Measurements from ENCODE around the gene RNF181. TPM values are rescaled to one million over a fixed set of nuclear protein-coding genes. Genes with fewer than 3 reads are reported as not detected.

RNF181 gene
- total and polyA plus RNA-seq, 2 of the 13 experiments (the other 11 are each of a cell fraction or from before 2014, with no cell fraction given): 224 to 578 TPM

DNA sequence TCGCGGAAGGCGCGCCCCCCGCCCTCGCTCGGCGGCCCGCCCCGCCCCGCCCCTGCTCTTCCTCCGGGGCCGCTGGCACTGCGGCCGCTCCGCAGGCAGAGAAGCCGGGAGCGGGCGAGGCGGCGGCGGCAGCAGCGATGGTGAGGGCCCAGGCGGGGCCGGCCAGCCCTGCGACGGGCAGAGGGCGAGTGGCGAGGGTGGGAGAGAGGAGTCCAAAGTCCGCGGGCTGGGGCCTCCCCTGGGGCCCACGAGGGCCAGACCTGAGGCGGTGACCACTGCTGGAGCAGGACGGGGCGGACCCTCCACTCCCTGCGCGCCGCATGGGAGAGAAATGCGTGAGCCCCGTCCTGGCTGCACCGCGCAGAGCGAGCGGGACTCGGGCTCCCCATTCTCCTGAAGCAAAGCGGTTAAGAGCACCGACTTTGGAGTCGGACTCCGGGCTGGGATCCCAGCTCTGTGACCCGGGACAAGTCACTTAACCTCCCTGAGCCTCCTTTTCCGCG is 11.1 kb upstream of the RNF181 start, which contains the start of gene VAMP5 (continued):
- TF ChIP-seq, protein P1, sequence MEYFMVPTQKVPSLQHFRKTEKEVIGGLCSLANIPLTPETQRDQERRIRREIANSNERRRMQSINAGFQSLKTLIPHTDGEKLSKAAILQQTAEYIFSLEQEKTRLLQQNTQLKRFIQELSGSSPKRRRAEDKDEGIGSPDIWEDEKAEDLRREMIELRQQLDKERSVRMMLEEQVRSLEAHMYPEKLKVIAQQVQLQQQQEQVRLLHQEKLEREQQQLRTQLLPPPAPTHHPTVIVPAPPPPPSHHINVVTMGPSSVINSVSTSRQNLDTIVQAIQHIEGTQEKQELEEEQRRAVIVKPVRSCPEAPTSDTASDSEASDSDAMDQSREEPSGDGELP (IDR thresholded peaks at IDR 0.05; ENCODE audit: borderline replicate concordance, low read depth): peak; percentile 73; the same call in 1 of the 2 replicates
- TF ChIP-seq ELF4 (CRISPR knock-in tag; IDR thresholded peaks at IDR 0.05; ENCODE audit: borderline replicate concordance) (no peak), ATM (IDR thresholded peaks at IDR 0.05; ENCODE audit: borderline replicate concordance) (no peak), ZNF781 (CRISPR knock-in tag; IDR thresholded peaks at IDR 0.05; ENCODE audit: borderline replicate concordance, not compliant biosample characterization) (no peak), ARNT (IDR thresholded peaks at IDR 0.05) (no peak), HOXA3 (CRISPR knock-in tag; IDR thresholded peaks at IDR 0.05) (peak; percentile 89)
- TF ChIP-seq, protein P2, sequence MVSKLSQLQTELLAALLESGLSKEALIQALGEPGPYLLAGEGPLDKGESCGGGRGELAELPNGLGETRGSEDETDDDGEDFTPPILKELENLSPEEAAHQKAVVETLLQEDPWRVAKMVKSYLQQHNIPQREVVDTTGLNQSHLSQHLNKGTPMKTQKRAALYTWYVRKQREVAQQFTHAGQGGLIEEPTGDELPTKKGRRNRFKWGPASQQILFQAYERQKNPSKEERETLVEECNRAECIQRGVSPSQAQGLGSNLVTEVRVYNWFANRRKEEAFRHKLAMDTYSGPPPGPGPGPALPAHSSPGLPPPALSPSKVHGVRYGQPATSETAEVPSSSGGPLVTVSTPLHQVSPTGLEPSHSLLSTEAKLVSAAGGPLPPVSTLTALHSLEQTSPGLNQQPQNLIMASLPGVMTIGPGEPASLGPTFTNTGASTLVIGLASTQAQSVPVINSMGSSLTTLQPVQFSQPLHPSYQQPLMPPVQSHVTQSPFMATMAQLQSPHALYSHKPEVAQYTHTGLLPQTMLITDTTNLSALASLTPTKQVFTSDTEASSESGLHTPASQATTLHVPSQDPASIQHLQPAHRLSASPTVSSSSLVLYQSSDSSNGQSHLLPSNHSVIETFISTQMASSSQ (IDR thresholded peaks at IDR 0.05; ENCODE audit: low read depth): no peak
- TF ChIP-seq, protein P2 (CRISPR knock-in tag; IDR thresholded peaks at IDR 0.05; ENCODE audit: borderline replicate concordance): peak; percentile 65; the same call in 1 of the 2 replicates
- TF ChIP-seq, protein P3, sequence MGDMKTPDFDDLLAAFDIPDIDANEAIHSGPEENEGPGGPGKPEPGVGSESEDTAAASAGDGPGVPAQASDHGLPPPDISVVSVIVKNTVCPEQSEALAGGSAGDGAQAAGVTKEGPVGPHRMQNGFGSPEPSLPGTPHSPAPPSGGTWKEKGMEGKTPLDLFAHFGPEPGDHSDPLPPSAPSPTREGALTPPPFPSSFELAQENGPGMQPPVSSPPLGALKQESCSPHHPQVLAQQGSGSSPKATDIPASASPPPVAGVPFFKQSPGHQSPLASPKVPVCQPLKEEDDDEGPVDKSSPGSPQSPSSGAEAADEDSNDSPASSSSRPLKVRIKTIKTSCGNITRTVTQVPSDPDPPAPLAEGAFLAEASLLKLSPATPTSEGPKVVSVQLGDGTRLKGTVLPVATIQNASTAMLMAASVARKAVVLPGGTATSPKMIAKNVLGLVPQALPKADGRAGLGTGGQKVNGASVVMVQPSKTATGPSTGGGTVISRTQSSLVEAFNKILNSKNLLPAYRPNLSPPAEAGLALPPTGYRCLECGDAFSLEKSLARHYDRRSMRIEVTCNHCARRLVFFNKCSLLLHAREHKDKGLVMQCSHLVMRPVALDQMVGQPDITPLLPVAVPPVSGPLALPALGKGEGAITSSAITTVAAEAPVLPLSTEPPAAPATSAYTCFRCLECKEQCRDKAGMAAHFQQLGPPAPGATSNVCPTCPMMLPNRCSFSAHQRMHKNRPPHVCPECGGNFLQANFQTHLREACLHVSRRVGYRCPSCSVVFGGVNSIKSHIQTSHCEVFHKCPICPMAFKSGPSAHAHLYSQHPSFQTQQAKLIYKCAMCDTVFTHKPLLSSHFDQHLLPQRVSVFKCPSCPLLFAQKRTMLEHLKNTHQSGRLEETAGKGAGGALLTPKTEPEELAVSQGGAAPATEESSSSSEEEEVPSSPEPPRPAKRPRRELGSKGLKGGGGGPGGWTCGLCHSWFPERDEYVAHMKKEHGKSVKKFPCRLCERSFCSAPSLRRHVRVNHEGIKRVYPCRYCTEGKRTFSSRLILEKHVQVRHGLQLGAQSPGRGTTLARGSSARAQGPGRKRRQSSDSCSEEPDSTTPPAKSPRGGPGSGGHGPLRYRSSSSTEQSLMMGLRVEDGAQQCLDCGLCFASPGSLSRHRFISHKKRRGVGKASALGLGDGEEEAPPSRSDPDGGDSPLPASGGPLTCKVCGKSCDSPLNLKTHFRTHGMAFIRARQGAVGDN (CRISPR knock-in tag; IDR thresholded peaks at IDR 0.05): peak; percentile 94
- TF ChIP-seq, protein P4, sequence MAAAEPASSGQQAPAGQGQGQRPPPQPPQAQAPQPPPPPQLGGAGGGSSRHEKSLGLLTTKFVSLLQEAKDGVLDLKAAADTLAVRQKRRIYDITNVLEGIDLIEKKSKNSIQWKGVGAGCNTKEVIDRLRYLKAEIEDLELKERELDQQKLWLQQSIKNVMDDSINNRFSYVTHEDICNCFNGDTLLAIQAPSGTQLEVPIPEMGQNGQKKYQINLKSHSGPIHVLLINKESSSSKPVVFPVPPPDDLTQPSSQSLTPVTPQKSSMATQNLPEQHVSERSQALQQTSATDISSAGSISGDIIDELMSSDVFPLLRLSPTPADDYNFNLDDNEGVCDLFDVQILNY (CRISPR knock-in tag; conservative IDR thresholded peaks at IDR 0.05): 0 out of 2 replicates have a peak, but pooled peaks have one; percentile 63
- TF ChIP-seq, protein P5, sequence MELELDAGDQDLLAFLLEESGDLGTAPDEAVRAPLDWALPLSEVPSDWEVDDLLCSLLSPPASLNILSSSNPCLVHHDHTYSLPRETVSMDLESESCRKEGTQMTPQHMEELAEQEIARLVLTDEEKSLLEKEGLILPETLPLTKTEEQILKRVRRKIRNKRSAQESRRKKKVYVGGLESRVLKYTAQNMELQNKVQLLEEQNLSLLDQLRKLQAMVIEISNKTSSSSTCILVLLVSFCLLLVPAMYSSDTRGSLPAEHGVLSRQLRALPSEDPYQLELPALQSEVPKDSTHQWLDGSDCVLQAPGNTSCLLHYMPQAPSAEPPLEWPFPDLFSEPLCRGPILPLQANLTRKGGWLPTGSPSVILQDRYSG (CRISPR knock-in tag; IDR thresholded peaks at IDR 0.05): no peak; the same call in 1 of the 2 replicates
- TF ChIP-seq, protein P6, sequence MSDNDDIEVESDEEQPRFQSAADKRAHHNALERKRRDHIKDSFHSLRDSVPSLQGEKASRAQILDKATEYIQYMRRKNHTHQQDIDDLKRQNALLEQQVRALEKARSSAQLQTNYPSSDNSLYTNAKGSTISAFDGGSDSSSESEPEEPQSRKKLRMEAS (IDR thresholded peaks at IDR 0.05): peak; percentile 96
- TF ChIP-seq, protein P7, sequence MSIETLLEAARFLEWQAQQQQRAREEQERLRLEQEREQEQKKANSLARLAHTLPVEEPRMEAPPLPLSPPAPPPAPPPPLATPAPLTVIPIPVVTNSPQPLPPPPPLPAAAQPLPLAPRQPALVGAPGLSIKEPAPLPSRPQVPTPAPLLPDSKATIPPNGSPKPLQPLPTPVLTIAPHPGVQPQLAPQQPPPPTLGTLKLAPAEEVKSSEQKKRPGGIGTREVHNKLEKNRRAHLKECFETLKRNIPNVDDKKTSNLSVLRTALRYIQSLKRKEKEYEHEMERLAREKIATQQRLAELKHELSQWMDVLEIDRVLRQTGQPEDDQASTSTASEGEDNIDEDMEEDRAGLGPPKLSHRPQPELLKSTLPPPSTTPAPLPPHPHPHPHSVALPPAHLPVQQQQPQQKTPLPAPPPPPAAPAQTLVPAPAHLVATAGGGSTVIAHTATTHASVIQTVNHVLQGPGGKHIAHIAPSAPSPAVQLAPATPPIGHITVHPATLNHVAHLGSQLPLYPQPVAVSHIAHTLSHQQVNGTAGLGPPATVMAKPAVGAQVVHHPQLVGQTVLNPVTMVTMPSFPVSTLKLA (IDR thresholded peaks at IDR 0.05): peak; percentile 44
- TF ChIP-seq, protein P8, sequence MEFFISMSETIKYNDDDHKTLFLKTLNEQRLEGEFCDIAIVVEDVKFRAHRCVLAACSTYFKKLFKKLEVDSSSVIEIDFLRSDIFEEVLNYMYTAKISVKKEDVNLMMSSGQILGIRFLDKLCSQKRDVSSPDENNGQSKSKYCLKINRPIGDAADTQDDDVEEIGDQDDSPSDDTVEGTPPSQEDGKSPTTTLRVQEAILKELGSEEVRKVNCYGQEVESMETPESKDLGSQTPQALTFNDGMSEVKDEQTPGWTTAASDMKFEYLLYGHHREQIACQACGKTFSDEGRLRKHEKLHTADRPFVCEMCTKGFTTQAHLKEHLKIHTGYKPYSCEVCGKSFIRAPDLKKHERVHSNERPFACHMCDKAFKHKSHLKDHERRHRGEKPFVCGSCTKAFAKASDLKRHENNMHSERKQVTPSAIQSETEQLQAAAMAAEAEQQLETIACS (CRISPR knock-in tag; IDR thresholded peaks at IDR 0.05): peak; percentile 56; the same call in 1 of the 2 replicates
